Endodermal cell (in vitro differentiated cells): ENCODE results near the gene ZNF443. TPM values are rescaled to one million over a fixed set of nuclear protein-coding genes. Genes with fewer than 3 reads are reported as not detected.
"Not testable (repeated sequence)": the region's sequence is repeated elsewhere in the genome, so short reads cannot be mapped to it uniquely, and the experiment has no call there.

Experiments used
- DNase-seq: peaks from one replicate; pipeline ENCODE4 v3.0.0-alpha.2; 2017
- H3K27ac ChIP-seq: 2 replicates; pipeline ENCODE4 v1.5.1; 2013; ENCODE audit warnings: mild to moderate bottlenecking, low read depth, low read length, moderate library complexity
- H3K27me3 ChIP-seq: 2 replicates; pipeline ENCODE4 v1.6.1; 2013; ENCODE audit warnings: mild to moderate bottlenecking, low read length, moderate library complexity; ENCODE audit not compliant: insufficient read depth, control insufficient read depth, poor library complexity, severe bottlenecking
- H3K36me3 ChIP-seq: 2 replicates; pipeline ENCODE4 v1.7.0; 2013; ENCODE audit warnings: mild to moderate bottlenecking, low read length, moderate library complexity; ENCODE audit not compliant: control insufficient read depth, insufficient read depth
- H3K4me1 ChIP-seq: one replicate; pipeline ENCODE4 v1.7.0; 2013; ENCODE audit warnings: low read length; ENCODE audit not compliant: control insufficient read depth, insufficient read depth
- H3K4me3 ChIP-seq: 2 replicates; pipeline ENCODE4 v1.5.1; 2013; ENCODE audit warnings: mild to moderate bottlenecking, low read length, moderate library complexity
- H3K9ac ChIP-seq: 2 replicates; pipeline ENCODE4 v1.6.1; 2013; ENCODE audit warnings: mild to moderate bottlenecking, low read length, moderate library complexity; ENCODE audit not compliant: poor library complexity, severe bottlenecking; ENCODE audit errors: extremely low read depth
- H3K9me3 ChIP-seq: 2 replicates; pipeline ENCODE4 v1.6.1; 2013; ENCODE audit warnings: mild to moderate bottlenecking, low read length, moderate library complexity; ENCODE audit not compliant: control insufficient read depth
- H3K27ac Mint-ChIP-seq: 2 replicates; pipeline ENCODE4 v1.8.0; 2020; ENCODE audit warnings: mixed read lengths
- H3K27me3 Mint-ChIP-seq: 2 replicates; pipeline ENCODE4 v1.8.0; 2021; ENCODE audit warnings: mild to moderate bottlenecking, mixed read lengths; ENCODE audit not compliant: insufficient read depth
- H3K36me3 Mint-ChIP-seq: 2 replicates; pipeline ENCODE4 v1.8.0; 2020; ENCODE audit warnings: low read depth, mixed read lengths
- H3K4me1 Mint-ChIP-seq: 2 replicates; pipeline ENCODE4 v1.8.0; 2020; ENCODE audit warnings: mixed read lengths
- H3K4me3 Mint-ChIP-seq: 2 replicates; pipeline ENCODE4 v1.8.0; 2020; ENCODE audit warnings: mild to moderate bottlenecking, moderate library complexity, mixed read lengths
- H3K9me3 Mint-ChIP-seq: 2 replicates; pipeline ENCODE4 v1.8.0; 2020; ENCODE audit warnings: mild to moderate bottlenecking, mixed read lengths
- CTCF ChIP-seq: fragments of 200-600 bp; sonication (generic); conservative IDR thresholded peaks from 2 replicates; pipeline ENCODE4 v1.5.0; 2021; ENCODE audit warnings: antibody characterized with exemption, mild to moderate bottlenecking
- WGBS, 2 experiments: methylation state at CpG; one replicate each; pipeline versions ENCODE4 v1.1.5 to v1.1.7; 2013; ENCODE audit warnings: missing lambda C conversion rate in 2 of 2, mixed read lengths in 1 of 2; ENCODE audit not compliant: insufficient coverage in 1 of 2, insufficient read length in 1 of 2; 5-methylcytosine and 5-hydroxymethylcytosine counted together
- total RNA-seq, 2 donors: library from RNA; stranded (reverse); fragmentation: NEBNext Ultra II Directional in 1 of 2; extraction: Animal tissue kit (Norgen Biotek cat#: 25700) in 1 of 2; gene quantifications; 2 replicates in 1 of 2; 3 replicates in 1 of 2; pipeline ENCODE4 v1.2.1, GENCODE V29; 2021

Gene ZNF443
- total RNA-seq, 2 donors from 2014 or later = 14.3 to 18.6 TPM

- no peaks in the 10 kb centered on the region for H3K9me3 ChIP-seq
- WGBS, 2 experiments = 0 to 1% methylated on average over 35 to 71 of the region's 71 CpGs
- Mint-ChIP-seq H3K9me3 (peaks cover 38% of the 10 kb centered on the region), H3K27ac (peak within 1 kb of the TSS; percentile 97), H3K27me3 (peaks cover 5% of the 10 kb centered on the region), H3K4me1 (peaks cover 4% of the 10 kb centered on the region), H3K36me3 (peaks cover 20% of the 10 kb centered on the region), H3K4me3 (peak within 1 kb of the TSS; percentile 92)
- no peaks in the 10 kb centered on the region for H3K36me3 ChIP-seq
- H3K27ac ChIP-seq = no peak within 1 kb of the TSS
- H3K4me1 ChIP-seq = no peaks in the 10 kb centered on the region
- no peaks in the 10 kb centered on the region for H3K27me3 ChIP-seq
- peak; percentile 41 for TF ChIP-seq CTCF
- peak within 1 kb of the TSS; percentile 89 for H3K4me3 ChIP-seq
- DNase-seq = peak; percentile 98
- H3K9ac ChIP-seq = peak within 1 kb of the TSS; percentile 80
Observed at GRCh38 chr19:12400633-12401502, 40.0 kb downstream of the ZNF443 start, which contains the start of gene ZNF799. ZNF799 (minus strand) TSS chr19:12401271; CDS start chr19:12401070, 201 bp downstream.

- H3K27me3 Mint-ChIP-seq, H3K27me3 ChIP-seq, H3K4me1 Mint-ChIP-seq, H3K27ac ChIP-seq, H3K4me1 ChIP-seq, H3K9me3 ChIP-seq, H3K36me3 ChIP-seq: not testable (repeated sequence)
- peak overlapping the region; percentile 89 for H3K4me3 ChIP-seq
- TF ChIP-seq CTCF = peak; percentile 8
- peak overlapping the region; percentile 80 for H3K9ac ChIP-seq
- peak overlapping the region; percentile 92 for H3K4me3 Mint-ChIP-seq
- peaks cover 24% of the 10 kb centered on the region for H3K36me3 Mint-ChIP-seq
- H3K9me3 Mint-ChIP-seq = peaks cover 38% of the 10 kb centered on the region
- DNase-seq = peak; percentile 85
- 6 to 7% methylated on average over 9 to 19 of the region's 23 CpGs for WGBS, 2 experiments
- peak overlapping the region; percentile 97 for H3K27ac Mint-ChIP-seq
Observed at GRCh38 chr19:12399901-12400632, 40.8 kb downstream of the ZNF443 start.

GRCh38 chr19:12391148-12391547, 49.7 kb downstream of the ZNF443 start:
- not testable (repeated sequence) for H3K27ac ChIP-seq, H3K4me1 Mint-ChIP-seq, H3K9ac ChIP-seq, H3K27ac Mint-ChIP-seq, H3K27me3 Mint-ChIP-seq, DNase-seq, H3K4me3 Mint-ChIP-seq, H3K4me1 ChIP-seq, H3K27me3 ChIP-seq
- Histone ChIP-seq H3K4me3 (peak overlapping the region; percentile 19), H3K9me3 (peaks cover 30% of the 10 kb centered on the region), H3K36me3 (peaks cover 23% of the 10 kb centered on the region)
- 89 to 95% methylated on average over 6 of the region's 6 CpGs for WGBS, 2 experiments
- Mint-ChIP-seq H3K36me3 (peaks cover 75% of the 10 kb centered on the region), H3K9me3 (peaks cover 82% of the 10 kb centered on the region)

- not testable (repeated sequence) for H3K9ac ChIP-seq, H3K27ac ChIP-seq, H3K4me3 Mint-ChIP-seq, H3K4me3 ChIP-seq, H3K4me1 Mint-ChIP-seq, H3K27me3 ChIP-seq, DNase-seq, H3K27ac Mint-ChIP-seq, H3K27me3 Mint-ChIP-seq, H3K4me1 ChIP-seq
- WGBS, 2 experiments = no CpG with 5 or more reads among the region's 2 CpGs
- H3K36me3 ChIP-seq = peaks cover 15% of the 10 kb centered on the region
- Mint-ChIP-seq H3K9me3 (peaks cover 71% of the 10 kb centered on the region), H3K36me3 (peaks cover 45% of the 10 kb centered on the region)
- H3K9me3 ChIP-seq = peaks cover 21% of the 10 kb centered on the region
Observed at GRCh38 chr19:12386365-12386764, 54.5 kb downstream of the ZNF443 start.
